Panc1 (cell line): ENCODE measurements around the gene PIN1. TPM values are rescaled to one million over a fixed set of nuclear protein-coding genes. Genes with fewer than 3 reads are reported as not detected.

Source experiments
- ATAC-seq: fragments of 200-7000 bp; cut with Tn5 transposase; 2 replicates; pipeline ENCODE4 v1.9.1; 2020; ENCODE audit warnings: mild to moderate bottlenecking, moderate library complexity
- BruUV-seq: library from RNA; stranded (reverse); fragments of 400-500 nt; replicated peaks from 2 replicates; lab custom pipeline; 2021; lab: Mats Ljungman, UMichigan
- CTCF ChIA-PET: fragments of 300-600 bp; sonication (Branson Sonifier 250); formaldehyde crosslinking; loops from one replicate; lab custom pipeline; 2022; ENCODE audit warnings: antibody characterized with exemption; lab: Charles Lee
- POLR2A ChIA-PET: fragments of 300-600 bp; sonication (Branson Sonifier 250); formaldehyde crosslinking; loops from one replicate; lab custom pipeline; 2022; ENCODE audit warnings: antibody characterized with exemption; lab: Charles Lee
- DNase-seq: peaks from one replicate; pipeline ENCODE4 v3.0.0-alpha.2; 2010; ENCODE audit warnings: low read depth, low spot score
- H3K27ac ChIP-seq: 2 replicates; pipeline ENCODE4 v1.5.1; 2011; ENCODE audit warnings: mild to moderate bottlenecking, low read length, inconsistent platforms
- H3K27me3 ChIP-seq: fragments of 200-500 bp; sonication (Bioruptor generic); 2 replicates; pipeline ENCODE4 v1.6.0; 2014; ENCODE audit warnings: low read length, inconsistent platforms; ENCODE audit not compliant: control insufficient read depth, insufficient read depth
- H3K36me3 ChIP-seq: fragments of 200-500 bp; sonication (Bioruptor generic); 2 replicates; pipeline ENCODE4 v1.5.1; 2014; ENCODE audit warnings: inconsistent platforms, mild to moderate bottlenecking, low read length, moderate library complexity; ENCODE audit not compliant: control insufficient read depth, insufficient read depth
- H3K4me1 ChIP-seq: 2 replicates; pipeline ENCODE4 v1.5.1; 2011; ENCODE audit warnings: inconsistent platforms, mild to moderate bottlenecking, low read length, moderate library complexity; ENCODE audit not compliant: control insufficient read depth, insufficient read depth
- H3K4me3 ChIP-seq, 2 experiments: 2 replicates each; pipeline ENCODE4 v1.5.1; 2011 to 2012; ENCODE audit warnings: low read depth in 2 of 2, low read length in 2 of 2, mild to moderate bottlenecking in 2 of 2, inconsistent platforms in 1 of 2, moderate library complexity in 1 of 2
- H3K9me3 ChIP-seq: fragments of 200-500 bp; sonication (Bioruptor generic); 2 replicates; pipeline ENCODE4 v1.5.1; 2014; ENCODE audit warnings: low read depth, mild to moderate bottlenecking, inconsistent platforms, low read length, moderate library complexity; ENCODE audit not compliant: control insufficient read depth, insufficient read depth
- CTCF ChIP-seq: fragments of 450-650 bp; IDR thresholded peaks from 2 replicates; pipeline ENCODE4 v1.5.1; 2017; ENCODE audit warnings: mild to moderate bottlenecking
- POLR2AphosphoS5 ChIP-seq: IDR thresholded peaks from 2 replicates; pipeline ENCODE4 v1.6.1; 2012; ENCODE audit warnings: mild to moderate bottlenecking, low read depth, low read length, moderate library complexity
- REST ChIP-seq, 2 experiments: IDR thresholded peaks; 2 replicates each; pipeline ENCODE4 v1.6.1; 2011 to 2012; ENCODE audit warnings: low read depth in 2 of 2, control low read depth in 1 of 2, low read length in 1 of 2, mild to moderate bottlenecking in 1 of 2, moderate library complexity in 1 of 2; ENCODE audit not compliant: insufficient read depth in 1 of 2
- SIN3A ChIP-seq: IDR thresholded peaks from 2 replicates; pipeline ENCODE4 v1.6.1; 2012; ENCODE audit warnings: low read depth, mild to moderate bottlenecking, low read length, moderate library complexity, borderline replicate concordance; ENCODE audit not compliant: insufficient read depth
- TCF7L2 ChIP-seq: IDR thresholded peaks from 2 replicates; pipeline ENCODE4 v1.6.1; 2011; ENCODE audit warnings: mild to moderate bottlenecking, low read depth, low read length, inconsistent platforms
- in situ Hi-C: cut with HindIII; loops from 2 replicates; pipeline ENCODE4 v1.10.0; 2016; ENCODE audit warnings: low sequenced_read_pairs, low pct_unique_long_range_greater_than_20kb
- intact Hi-C: fragments of 100-400 bp; cut with micrococcal nuclease; formaldehyde crosslinking; loops from one replicate; pipeline ENCODE4 v1.10.0; 2022; ENCODE audit not compliant: unreplicated experiment
- total RNA-seq: library from RNA; stranded (reverse); gene quantifications from one replicate; pipeline ENCODE4 v1.2.1, GENCODE V29; 2021; ENCODE audit not compliant: unreplicated experiment

PIN1 gene
- total RNA-seq, 1 experiment from 2014 or later, result 102 TPM

- H3K9me3 ChIP-seq, result no peaks in the 10 kb centered on the region
- in situ Hi-C loops (no loop called here), intact Hi-C loops (no loop called here)
- CTCF ChIA-PET, result no interaction called here
- no peak overlapping the region for H3K4me3 ChIP-seq
- TF ChIP-seq CTCF (no peak), SIN3A (no peak), TCF7L2 (no peak), REST (IDR thresholded peaks at IDR 0.05; ENCODE audit: insufficient read depth in 1 of 2, low read depth in 2 of 2, low read length in 1 of 2) (no peak), POLR2AphosphoS5 (no peak)
- no peaks in the 10 kb centered on the region for H3K36me3 ChIP-seq
- DNase-seq (no peak), ATAC-seq (no peak)
- H3K27me3 ChIP-seq, result no peaks in the 10 kb centered on the region
- H3K4me1 ChIP-seq, result no peaks in the 10 kb centered on the region
- H3K27ac ChIP-seq, result no peak overlapping the region
- POLR2A ChIA-PET, result no interaction called here
- no TSS peak for BruUV-seq
Observed at GRCh38 chr19:9856609-9857008, 21.5 kb downstream of the PIN1 start.

GRCh38 chr19:9857076-9857721 lies 22.1 kb downstream of the PIN1 start:
- DNase-seq (no peak), ATAC-seq (no peak)
- H3K4me3 ChIP-seq, result no peak overlapping the region
- H3K27ac ChIP-seq, result no peak overlapping the region
- H3K36me3 ChIP-seq, result no peaks in the 10 kb centered on the region
- H3K9me3 ChIP-seq, result no peaks in the 10 kb centered on the region
- TF ChIP-seq SIN3A (no peak), TCF7L2 (no peak), REST (IDR thresholded peaks at IDR 0.05; ENCODE audit: insufficient read depth in 1 of 2, low read depth in 2 of 2, low read length in 1 of 2) (no peak), CTCF (no peak), POLR2AphosphoS5 (no peak)
- H3K27me3 ChIP-seq, result no peaks in the 10 kb centered on the region
- intact Hi-C loops (no loop called here), in situ Hi-C loops (no loop called here)
- ChIA-PET CTCF (no interaction called here), POLR2A (no interaction called here)
- no peaks in the 10 kb centered on the region for H3K4me1 ChIP-seq
- no TSS peak for BruUV-seq
